HG02885 (cell line): Measurements from ENCODE around the gene EML3.
"Not testable (repeated sequence)": the region's sequence is repeated elsewhere in the genome, so short reads cannot be mapped to it uniquely, and the experiment has no call there.

Source experiments
- ATAC-seq: cut with Tn5 transposase; IDR thresholded peaks from one replicate; pipeline ENCODE4 v1.9.1; 2021; ENCODE audit warnings: mild to moderate bottlenecking; ENCODE audit not compliant: unreplicated experiment, poor library complexity

EML3 gene

GRCh38 chr11:62601122-62601371 lies 11.5 kb downstream of the EML3 start:
- ATAC-seq, result no peak

GRCh38 chr11:62600367-62601121 lies 12.0 kb downstream of the EML3 start:
- no peak for ATAC-seq

GRCh38 chr11:62599901-62600300 lies 12.7 kb downstream of the EML3 start:
- ATAC-seq, result no peak

DNA sequence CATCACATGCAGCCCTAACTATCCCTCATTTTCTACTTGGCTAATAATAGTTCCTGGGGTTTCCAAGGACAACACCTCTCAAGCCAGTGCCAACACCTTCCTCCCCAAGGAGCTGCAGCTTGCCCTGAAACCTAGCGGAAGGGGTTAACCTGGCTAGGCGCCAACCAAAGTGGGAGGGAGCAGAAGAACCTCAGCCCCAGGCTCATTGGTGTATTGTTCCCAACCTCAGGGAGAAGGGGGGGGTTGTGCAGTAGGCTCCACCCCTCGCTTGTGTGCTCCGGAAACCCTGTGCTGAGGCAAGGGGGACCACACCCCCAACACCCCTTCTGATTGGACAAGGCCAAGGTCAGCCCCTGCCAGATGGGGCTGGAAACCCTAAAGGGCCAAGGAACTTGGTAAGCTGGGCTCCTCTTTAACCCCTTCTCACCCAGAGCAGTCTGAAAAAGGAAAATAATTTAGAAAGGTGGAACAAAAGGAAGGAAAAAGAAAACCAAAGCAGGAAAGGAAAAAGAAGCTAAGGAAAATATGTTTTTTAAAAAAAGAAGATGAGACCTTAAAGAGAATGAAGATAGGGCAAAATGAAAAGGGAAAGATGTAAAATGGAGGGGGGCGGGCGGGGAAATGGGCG lies 13.4 kb downstream of the EML3 start:
- ATAC-seq, result peak; percentile 46

DNA sequence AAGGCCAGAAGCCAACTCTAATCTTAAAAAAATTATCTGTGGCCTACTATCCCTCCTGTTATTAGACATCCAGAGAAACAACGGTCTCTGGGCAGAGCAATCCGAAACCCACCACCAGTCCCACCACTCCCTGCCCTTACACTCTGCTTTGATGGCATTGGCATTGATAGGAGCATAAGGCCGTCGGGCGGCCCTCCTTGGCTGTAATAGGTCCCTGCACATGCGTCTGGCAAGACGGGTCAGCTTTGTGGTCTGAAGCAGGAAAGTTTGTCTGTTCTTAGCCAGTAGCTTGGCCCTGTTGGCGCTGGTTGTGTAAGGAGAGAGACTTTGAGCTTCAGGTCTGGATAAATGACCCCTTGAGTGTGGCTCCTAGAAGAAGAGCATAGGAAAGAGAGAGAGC lies 17.5 kb downstream of the EML3 start:
- no peak for ATAC-seq

DNA sequence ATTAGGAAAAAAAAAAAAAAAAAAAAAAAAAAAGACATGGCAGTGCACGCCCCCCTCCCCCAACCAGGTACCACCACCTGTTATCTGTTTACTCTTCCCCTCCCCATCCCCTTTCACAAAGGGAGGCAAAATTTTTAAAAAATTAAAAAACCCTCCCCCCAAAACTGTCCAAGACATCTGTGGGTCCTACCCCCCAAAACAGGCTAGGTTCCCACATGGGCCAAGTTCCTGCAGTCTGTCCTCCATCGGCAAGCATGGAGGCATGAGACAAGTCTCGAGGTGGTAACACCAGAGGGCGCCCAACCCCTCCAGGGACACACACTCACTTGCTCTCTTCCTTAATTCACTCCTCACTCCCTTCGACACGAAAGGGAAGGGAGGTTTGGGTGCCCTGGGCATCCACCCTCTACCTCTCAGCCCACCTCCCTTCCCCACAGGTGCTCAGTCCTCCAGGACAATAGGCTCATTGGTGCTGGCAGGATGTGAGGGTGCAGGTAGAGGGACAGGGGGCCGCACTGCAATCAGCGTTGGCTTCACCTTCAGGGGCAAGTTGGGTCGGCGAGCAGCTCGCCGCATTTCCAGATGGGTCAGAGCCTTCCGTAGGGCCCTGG lies 19.0 kb downstream of the EML3 start:
- no peak for ATAC-seq

DNA sequence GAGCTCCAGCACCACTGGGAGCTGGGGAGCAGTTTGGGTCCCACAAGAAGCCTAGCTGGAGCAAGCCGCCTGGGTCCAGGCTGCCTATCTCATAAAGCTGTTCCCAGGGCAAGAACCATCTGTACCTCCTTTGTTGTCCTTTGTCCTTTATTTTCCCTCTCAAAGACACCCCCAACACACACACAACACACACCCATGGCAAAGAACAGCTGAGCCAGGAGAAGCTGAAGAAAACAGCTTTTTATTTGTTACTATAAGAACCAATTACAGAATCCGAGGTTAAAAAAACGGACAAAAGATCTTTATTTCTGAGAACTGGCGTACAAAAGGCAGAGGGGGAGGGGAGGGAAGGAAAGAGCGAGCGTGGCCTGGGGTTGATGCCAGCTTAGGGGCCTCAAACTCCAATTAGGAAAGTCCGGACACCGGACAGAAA lies 19.6 kb downstream of the EML3 start:
- ATAC-seq, result no peak

DNA sequence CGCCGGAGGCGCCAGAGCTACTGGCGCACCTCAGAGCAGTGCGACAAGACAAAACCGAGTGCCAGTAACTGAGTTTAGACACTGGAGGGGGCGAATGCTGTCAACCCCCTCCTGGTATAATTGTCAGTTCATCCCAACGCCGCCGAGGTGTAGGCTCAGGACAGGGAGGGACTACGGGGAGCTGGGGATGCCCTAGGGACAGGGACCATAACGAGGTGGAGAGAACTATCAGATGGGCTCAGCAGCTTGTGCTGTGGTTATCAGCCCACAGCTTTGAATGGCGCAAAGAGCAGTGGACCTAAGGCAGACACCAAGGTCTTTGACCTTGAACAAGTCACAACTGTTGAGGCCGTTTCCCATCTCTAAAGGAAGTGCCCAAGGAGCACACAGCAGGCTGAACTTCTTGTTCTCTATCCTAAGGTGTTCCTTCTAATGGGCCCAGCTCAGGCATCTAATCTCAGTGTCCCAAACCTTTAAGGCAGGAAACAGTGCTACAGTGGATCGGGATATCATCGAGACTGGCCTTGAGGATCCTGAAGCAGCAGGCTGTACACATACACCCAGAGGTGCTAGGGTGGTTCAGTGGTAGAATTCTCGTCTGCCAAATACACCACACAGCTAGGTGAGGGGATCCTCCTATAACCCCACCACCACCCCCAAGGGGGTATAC lies 20.3 kb downstream of the EML3 start:
- no peak for ATAC-seq

DNA sequence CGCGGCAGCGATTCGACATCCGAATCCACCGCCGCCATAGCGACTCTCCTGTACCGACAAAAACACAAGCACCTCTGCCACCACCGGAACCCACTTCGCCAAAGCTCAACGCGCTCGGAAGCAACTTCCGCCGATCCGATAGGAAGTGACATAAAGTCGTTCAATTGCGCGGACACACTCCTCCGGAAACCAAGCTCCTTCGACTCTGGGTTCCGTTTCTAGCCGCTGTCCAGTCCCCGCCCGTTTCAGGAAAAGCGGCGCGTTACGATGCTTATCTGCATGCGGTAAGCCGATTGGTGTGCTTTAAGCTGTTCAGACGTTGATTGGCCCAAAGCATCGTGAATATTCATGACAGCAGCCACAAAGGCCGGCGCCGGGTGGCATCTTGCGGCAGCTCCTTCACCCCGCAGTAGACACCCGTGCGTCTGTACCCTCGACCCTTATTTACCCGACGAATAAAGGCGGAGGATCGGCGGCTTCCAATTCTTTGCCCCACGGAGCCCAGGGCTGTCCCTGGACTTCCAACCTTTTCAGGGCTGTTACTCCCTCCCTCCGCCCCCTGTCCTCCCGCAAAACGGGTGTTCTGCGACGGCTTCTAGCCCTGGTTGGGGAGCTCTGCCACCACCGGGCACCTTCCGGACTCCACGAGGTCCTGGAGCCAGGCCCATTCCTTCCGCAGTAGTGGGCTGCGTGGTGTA lies 21.0 kb downstream of the EML3 start, which contains the start of gene TUT1:
TUT1 (minus strand) TSS at position 76 of the 698 bp plus-strand sequence; CDS start at position 38, 38 bp downstream.
- peak; percentile 93 for ATAC-seq

DNA sequence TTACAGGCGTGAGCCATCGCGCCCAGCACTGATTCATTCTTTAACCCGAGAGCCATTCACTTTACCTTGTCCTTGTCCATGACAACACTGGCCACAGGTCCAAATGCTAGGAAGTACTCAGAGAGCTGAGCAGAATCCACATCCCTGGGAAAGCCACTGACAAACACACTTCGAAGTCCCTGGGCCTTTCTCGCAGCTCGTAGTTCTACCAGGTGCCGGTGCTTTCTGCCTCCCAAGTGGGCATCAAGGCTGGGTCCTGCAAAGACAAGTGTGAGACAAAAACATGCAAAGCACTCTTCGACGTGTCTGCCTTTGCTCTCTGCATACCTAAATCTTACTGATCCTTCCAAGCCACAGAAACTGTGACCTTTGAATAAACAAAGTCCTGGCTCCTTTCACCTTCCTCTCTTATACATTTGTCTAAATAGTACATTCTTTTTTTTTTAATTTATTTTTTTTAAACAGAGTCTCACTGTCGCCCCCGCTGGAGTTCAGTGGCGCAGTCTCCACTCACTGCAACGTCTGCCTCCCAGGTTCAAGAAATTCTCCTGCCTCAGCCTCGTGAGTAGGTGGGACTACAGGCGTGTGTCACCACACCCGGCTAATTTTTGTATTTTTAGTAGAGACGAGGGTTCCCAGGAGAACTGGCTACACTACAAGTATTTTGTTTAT lies 23.5 kb downstream of the EML3 start:
- ATAC-seq, result no peak

GRCh38 chr11:62585356-62585755 lies 27.2 kb downstream of the EML3 start:
- ATAC-seq, result not testable (repeated sequence)

- ATAC-seq, result not testable (repeated sequence)
Measured at GRCh38 chr11:62581735-62582134, 30.8 kb downstream of the EML3 start.

DNA sequence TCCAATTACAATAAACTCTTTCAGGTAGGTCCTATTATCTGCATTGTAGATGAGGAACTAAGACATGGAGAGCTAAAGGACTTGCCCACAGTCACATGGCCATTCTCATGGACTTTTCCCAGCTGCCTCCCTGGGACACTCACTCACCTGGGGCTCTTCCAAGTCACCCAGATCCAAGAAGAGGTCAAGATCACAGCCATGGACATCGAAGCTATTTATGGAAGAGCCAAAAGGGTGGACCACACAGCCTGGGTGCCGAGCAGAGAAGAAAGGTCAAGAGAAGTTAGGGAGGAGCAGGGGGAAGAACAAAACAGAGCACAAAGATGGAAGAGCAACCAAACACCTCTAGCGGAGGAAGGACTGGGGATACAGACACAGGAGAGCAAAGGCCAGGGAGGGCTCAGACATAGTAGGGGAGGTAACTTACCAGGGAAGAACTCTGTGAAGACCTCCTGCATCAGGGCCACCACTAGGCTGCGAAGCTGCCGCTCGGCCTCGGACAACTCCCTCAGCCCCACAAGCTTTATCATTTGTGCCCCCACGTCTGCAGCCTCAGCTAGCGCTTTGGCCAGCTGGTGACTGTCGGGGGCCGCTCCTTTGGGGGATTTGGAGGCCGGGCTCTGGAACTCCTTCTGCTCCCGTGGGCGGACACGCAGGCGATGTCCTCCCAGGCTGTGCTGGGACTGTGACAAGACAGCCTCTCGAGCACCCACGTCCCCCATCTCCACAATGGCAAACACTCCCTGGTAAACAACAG lies 31.4 kb downstream of the EML3 start:
- ATAC-seq, result no peak

GRCh38 chr11:62579252-62579651 lies 33.3 kb downstream of the EML3 start:
- no peak for ATAC-seq

DNA sequence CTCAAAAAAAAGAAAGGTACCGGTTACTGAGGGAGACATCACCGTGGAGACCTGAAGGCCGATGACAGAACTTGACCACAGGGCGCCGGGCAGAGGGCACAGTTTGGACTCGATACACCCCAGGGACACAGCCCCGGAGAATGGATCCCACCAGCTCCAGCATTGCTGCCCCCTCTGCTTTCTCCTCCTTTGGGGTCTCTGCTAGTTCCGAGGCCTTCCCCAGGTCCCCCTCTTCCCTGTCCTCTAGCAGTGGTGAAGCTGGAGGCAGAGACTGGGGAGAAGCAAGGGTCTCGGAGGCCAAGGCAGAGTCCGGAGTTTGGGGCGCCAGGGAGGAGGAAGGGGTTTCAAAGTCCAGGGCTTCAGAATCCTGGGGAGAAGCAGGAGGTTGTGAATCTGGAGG lies 34.0 kb downstream of the EML3 start:
- ATAC-seq, result no peak

- ATAC-seq, result no peak
Measured at GRCh38 chr11:62577046-62577714, 35.4 kb downstream of the EML3 start.

- ATAC-seq, result no peak
Measured at GRCh38 chr11:62575837-62576236, 36.7 kb downstream of the EML3 start.

DNA sequence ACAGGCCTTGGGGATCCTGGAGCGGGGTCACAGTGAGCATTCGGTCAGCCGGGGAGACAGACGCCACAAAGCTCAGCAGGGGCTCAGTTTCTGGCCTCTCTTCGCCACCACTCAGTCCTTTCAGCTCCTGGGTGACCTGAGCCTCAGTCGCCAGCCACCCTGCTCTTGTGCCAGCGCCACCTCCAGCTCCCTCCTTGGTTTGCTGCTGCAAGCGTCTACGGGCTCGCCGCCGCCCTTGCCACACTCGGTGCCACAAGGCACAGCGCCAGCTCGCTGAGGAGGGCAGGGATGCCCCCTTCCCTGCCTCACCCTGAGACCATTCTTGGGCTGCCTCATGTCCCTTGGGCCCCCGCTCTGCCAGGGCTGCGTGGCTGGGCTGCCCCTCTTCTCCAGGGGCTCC lies 37.4 kb downstream of the EML3 start:
- ATAC-seq, result no peak
